ENCODE data around the gene HSPA1L. TPM values are rescaled to one million over a fixed set of nuclear protein-coding genes. Genes with fewer than 3 reads are reported as not detected.
"Not testable (repeated sequence)": the region's sequence is repeated elsewhere in the genome, so short reads cannot be mapped to it uniquely, and the experiment has no call there.

Gene HSPA1L
- total RNA-seq, 2 donors from 2014 or later: 1.1 to 1.2 TPM

GRCh38 chr6:31851485-31851832, 36.4 kb upstream of the HSPA1L start:
- Histone ChIP-seq H3K4me3 (no peak overlapping the region), H3K36me3 (no peaks in the 10 kb centered on the region), H3K4me1 (ENCODE audit: control insufficient read depth in 1 of 2, low read depth in 2 of 2) (no peaks in the 10 kb centered on the region), H3K27me3 (replicated peaks; ENCODE audit: insufficient read depth) (no peaks in the 10 kb centered on the region), H3K27ac (no peak overlapping the region), H3K9me3 (no peaks in the 10 kb centered on the region)
- DNase-seq (ENCODE audit: low spot score) (no peak), ATAC-seq (ENCODE audit: insufficient number of reproducible peaks, low FRiP score, low read depth) (no peak)
- no peak for TF ChIP-seq CTCF (IDR thresholded peaks at IDR 0.05)

- H3K9me3 ChIP-seq: no peaks in the 10 kb centered on the region
These were observed 35.8 kb upstream of the HSPA1L start for GRCh38 chr6:31850765-31851484.

GRCh38 chr6:31847276-31847978, 32.3 kb upstream of the HSPA1L start:
- no peaks in the 10 kb centered on the region for H3K36me3 ChIP-seq
- DNase-seq (ENCODE audit: low spot score): no peak
- H3K27me3 ChIP-seq (replicated peaks; ENCODE audit: insufficient read depth): no peaks in the 10 kb centered on the region
- H3K9me3 ChIP-seq: no peaks in the 10 kb centered on the region
- TF ChIP-seq CTCF (IDR thresholded peaks at IDR 0.05): no peak
- no peak for ATAC-seq (ENCODE audit: insufficient number of reproducible peaks, low FRiP score, low read depth)
- H3K4me3 ChIP-seq: no peak overlapping the region
- H3K4me1 ChIP-seq (ENCODE audit: control insufficient read depth in 1 of 2, low read depth in 2 of 2): no peaks in the 10 kb centered on the region
- no peak overlapping the region for H3K27ac ChIP-seq

More at GRCh38 chr6:31850765-31851484, 35.8 kb upstream of the HSPA1L start:
- DNase-seq (ENCODE audit: low spot score): no peak
- Histone ChIP-seq H3K4me3 (no peak overlapping the region), H3K4me1 (ENCODE audit: control insufficient read depth in 1 of 2, low read depth in 2 of 2) (no peaks in the 10 kb centered on the region), H3K27me3 (replicated peaks; ENCODE audit: insufficient read depth) (no peaks in the 10 kb centered on the region), H3K27ac (no peak overlapping the region), H3K36me3 (no peaks in the 10 kb centered on the region)
- no peak for TF ChIP-seq CTCF (IDR thresholded peaks at IDR 0.05)
- ATAC-seq (ENCODE audit: insufficient number of reproducible peaks, low FRiP score, low read depth): no peak

GRCh38 chr6:31844507-31844906, 29.4 kb upstream of the HSPA1L start:
- Histone ChIP-seq H3K36me3 (peaks cover 14% of the 10 kb centered on the region), H3K4me3 (no peak overlapping the region), H3K9me3 (no peaks in the 10 kb centered on the region), H3K27me3 (replicated peaks; ENCODE audit: insufficient read depth) (no peaks in the 10 kb centered on the region), H3K27ac (no peak overlapping the region), H3K4me1 (ENCODE audit: control insufficient read depth in 1 of 2, low read depth in 2 of 2) (no peaks in the 10 kb centered on the region)
- ATAC-seq (ENCODE audit: insufficient number of reproducible peaks, low FRiP score, low read depth) (no peak), DNase-seq (ENCODE audit: low spot score) (no peak)
- no peak for TF ChIP-seq CTCF (IDR thresholded peaks at IDR 0.05)

GRCh38 chr6:31842053-31842452, 27.0 kb upstream of the HSPA1L start:
- Histone ChIP-seq H3K27me3 (replicated peaks; ENCODE audit: insufficient read depth) (no peaks in the 10 kb centered on the region), H3K36me3 (peaks cover 36% of the 10 kb centered on the region), H3K4me3 (no peak overlapping the region), H3K9me3 (no peaks in the 10 kb centered on the region), H3K4me1 (ENCODE audit: control insufficient read depth in 1 of 2, low read depth in 2 of 2) (peaks cover 14 to 15% of the 10 kb centered on the region in 2 donors), H3K27ac (no peak overlapping the region)
- DNase-seq (ENCODE audit: low spot score): no peak
- no peak for TF ChIP-seq CTCF (IDR thresholded peaks at IDR 0.05)
- ATAC-seq (ENCODE audit: insufficient number of reproducible peaks, low FRiP score, low read depth): no peak

- not testable (repeated sequence) for H3K4me3 ChIP-seq; DNase-seq (ENCODE audit: low spot score); ATAC-seq (ENCODE audit: insufficient number of reproducible peaks, low FRiP score, low read depth); H3K27ac ChIP-seq; H3K27me3 ChIP-seq (replicated peaks; ENCODE audit: insufficient read depth); H3K9me3 ChIP-seq
- peaks cover 40% of the 10 kb centered on the region for H3K36me3 ChIP-seq
- H3K4me1 ChIP-seq (ENCODE audit: control insufficient read depth in 1 of 2, low read depth in 2 of 2): peaks cover 31% of the 10 kb centered on the region in 2 donors
These were observed 24.7 kb upstream of the HSPA1L start for GRCh38 chr6:31839779-31840126.

All from thoracic aorta (tissue), 2 donors.